GM21723 (cell line): ENCODE measurements around the gene CEMIP.
"Not testable (repeated sequence)": the region's sequence is repeated elsewhere in the genome, so short reads cannot be mapped to it uniquely, and the experiment has no call there.

Experiments used
- ATAC-seq: cut with Tn5 transposase; IDR thresholded peaks from one replicate; pipeline ENCODE4 v1.9.1; 2021; ENCODE audit warnings: mild to moderate bottlenecking, moderate library complexity; ENCODE audit not compliant: unreplicated experiment

Gene CEMIP

DNA sequence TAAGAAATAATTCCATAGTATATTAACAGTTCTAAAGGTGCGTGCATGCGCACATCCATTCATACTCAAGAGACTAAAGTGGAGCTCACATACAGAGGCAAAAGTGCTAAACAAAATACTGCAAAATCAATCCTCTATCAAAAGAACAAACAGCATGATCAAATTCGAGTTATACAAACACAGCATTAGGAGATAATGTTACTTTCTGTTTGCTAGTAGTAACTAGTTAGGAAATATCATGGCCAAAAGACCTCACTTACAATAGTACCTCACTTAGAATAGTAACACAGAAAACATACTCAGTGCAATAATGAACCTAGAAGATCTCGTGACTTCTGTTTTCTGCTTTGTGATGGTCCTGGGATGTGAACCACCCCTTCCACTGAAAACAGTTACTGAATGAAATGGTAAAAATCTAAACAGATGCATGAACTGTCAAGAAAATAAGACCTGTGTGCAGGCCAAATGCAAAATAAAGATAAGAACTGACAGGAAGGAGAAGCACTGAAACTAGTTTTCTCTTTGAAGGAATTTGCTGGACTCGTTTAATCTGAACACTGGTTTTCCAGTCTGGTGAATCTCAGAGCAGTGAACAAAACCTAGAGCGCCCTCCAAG, 20.9 kb upstream of the CEMIP start:
- no peak for ATAC-seq

DNA sequence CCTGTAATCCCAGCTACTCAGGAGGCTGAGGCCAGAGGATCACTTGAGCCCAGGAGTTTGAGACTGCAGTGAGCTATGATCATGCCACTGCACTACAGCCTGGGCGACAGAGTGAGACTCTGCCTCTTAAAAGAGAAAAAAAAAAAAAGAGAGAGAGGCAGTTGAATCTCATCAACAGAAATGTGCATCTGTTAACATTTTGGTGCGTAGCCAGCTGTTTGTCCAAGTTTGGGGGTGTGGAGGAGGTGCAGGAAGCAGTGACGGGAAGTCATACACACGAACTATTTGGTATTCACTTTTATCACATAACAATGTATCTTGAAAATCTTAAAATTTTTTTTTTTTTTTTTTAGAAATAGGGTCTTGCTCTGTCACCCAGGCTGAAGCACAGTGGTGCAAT, 18.2 kb upstream of the CEMIP start:
- ATAC-seq = no peak

DNA sequence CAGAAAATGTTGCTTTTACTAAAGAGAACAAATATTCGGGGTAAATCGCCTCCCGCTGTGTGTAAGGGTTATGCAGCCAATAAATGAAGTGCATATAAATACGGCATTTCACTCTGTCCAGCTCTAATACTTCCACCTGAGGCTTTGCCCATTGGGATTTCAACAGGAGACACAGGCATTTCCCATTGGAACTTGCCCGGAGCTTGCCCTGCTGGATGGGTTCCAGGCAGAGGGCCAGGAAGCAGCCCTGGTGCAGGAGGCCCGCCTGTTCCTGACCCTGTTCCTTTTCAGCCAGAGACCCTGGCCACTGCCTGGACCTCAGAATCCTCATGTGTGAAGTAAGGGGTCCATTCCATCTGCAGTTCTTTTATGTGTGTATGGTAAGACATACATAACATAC, 17.4 kb upstream of the CEMIP start:
- no peak for ATAC-seq

DNA sequence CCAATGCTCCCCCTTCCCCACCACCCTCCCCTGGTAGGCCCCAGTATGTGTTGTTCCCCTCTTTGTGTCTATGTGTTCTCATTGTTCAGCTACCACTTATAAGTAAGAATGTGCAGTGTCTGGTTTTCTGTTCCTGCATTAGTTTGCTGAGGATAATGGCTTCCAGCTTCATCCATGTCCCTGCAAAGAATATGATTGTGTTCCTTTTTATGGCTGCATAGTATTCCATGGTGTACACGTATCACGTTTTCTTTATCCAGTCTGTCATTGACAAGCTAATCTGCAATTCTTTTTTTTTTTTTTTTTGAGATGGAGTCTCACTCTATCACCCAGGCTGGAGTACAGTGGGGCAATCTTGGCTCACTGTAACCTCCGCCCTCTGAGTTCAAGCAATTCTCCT, 15.9 kb upstream of the CEMIP start:
- ATAC-seq = not testable (repeated sequence)

DNA sequence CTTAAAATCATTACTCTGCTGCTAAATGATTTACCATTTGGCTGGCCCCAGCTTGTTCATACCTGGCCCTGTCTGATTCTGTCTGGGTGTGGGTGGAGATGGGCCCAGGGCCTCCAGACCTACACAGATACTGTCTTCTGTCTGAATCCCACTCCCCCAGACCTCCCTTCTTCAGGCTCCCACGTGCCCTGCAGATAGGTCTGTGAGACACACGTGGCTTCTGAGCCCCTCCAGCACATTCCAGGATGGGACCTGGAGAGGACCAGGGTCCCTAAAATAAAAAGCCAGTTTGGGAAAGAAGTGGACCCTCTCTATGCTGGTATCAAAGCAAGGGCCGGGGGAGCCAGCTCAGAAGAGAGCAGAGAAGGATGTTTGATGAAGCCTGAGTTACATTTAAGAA, 14.6 kb upstream of the CEMIP start:
- ATAC-seq = no peak

DNA sequence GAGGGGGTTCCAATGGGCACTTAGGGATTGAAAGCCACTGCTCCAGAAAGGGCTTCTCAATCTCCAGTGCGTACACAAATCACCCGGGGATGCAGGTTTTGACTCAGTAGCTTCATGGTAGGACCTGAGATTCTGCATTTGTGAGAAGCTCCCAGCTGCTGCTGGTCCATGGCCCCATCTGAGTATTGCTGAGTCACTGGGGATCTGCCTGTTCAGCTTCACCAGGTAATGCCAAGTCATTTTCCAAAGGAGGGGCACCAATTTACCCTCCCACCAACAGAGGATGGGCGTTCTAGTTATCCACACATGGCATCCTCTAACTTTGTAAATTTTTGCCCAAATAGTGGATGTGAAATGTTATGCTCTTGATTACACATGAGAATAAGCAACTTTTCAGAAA, 12.9 kb upstream of the CEMIP start:
- ATAC-seq = no peak

DNA sequence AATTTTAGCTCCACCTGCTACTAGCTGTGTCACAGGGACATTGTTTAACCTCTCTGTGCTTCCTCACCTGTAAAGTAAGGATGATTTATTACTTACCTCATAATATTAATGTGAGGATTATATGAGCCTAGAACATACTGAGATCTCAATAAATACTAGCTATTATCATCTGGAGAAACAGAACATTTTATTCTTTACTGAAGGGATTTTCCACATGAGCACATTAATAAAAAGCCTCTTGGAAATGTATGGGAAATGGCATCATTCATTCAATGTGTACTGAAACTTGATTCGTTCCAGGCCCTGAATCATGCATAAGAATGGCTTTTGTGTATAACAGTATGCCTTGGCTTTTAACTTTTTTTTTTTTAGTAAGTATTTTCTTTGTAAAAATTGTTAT, 11.0 kb upstream of the CEMIP start:
- no peak for ATAC-seq

DNA sequence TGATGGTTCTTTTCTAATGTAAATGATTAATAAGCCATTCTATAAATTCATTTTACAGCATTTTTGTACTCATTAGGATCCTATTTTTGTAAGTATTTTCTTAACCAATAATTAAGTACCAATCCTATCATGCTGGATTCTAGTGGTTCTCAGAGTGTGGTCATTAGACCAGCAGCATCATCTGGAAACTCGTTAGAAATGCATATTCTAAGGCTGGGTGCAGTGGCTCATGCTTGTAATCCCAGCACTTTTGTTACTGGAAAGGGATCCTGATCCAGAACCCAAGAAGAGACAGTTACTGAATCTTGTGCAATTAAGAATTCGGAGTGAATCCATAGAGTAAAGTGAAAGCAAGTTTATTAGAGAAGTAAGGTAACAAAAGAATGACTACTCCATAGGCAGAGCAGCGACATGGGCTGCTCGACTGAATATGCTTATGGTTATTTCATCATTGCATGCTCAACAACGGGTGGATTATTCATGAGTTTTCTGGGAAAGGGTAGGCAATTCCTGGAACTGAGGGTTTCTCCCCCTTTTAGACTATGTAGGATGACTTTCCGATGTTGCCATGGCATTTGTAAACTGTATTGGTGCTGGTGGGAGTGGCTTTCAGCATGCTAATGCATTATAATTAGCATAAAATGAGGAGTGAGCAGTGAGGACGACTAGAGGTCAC, 9.9 kb upstream of the CEMIP start:
- no peak for ATAC-seq

DNA sequence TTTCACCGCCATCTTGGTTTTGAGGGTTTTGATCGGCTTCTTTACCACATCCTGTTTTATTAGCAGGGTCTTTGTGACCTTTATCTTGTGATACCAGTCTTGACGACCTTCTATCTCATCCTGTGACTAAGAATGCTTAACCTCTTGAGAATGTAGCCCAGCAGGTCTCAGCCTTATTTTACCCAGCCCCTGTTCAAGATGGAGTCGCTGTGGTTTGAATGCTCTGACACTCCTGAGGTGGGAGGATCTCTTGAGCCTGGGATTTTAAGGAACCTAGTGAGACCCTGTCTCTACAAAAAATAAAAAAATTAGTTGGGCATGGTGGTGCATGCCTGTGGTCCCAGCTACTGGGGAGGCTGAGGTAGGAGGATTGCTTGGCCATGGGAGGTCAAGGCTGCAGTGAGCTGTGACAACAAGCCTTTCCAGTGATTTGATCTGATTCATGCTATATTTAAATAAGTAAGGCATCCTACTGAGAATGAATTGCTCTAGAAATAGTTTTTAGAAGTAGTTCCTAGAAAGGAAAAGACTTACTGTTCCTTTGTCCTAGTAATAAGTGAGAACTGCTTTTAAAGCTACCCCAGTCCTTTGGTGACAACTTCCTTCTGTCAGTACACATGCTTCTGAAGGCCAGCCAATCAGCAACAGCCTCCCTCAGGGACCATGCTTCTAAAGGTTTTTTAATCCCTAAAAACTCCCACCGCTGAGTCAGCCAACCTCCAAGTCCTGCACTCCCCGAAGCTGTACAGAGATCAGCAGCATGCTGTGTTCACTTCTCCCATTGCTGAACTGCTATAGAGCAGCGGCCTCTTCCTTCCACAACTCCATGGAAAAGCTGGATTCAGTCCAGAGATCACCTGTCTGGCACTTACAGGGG, 9.1 kb upstream of the CEMIP start:
- ATAC-seq = no peak

DNA sequence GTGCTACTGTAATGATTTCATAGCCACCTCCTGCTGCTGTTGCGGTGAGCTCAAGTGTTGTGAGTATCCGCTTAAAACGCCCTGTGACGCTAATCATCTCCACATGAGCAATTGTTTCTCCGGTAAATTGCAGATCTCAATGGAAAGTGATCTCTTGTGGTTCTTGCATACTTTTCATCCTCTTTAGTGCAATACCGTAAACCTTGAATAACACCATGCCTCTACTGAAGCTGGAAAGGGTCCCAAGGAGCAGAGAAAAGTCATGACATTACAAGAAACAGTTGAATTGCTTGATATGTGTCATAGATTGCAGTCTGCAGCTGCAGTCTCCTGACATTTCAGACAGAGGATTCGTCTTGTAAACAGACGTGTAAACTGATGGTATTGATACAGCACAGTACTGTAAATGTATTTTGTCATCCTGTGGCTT, 6.0 kb upstream of the CEMIP start:
- no peak for ATAC-seq

DNA sequence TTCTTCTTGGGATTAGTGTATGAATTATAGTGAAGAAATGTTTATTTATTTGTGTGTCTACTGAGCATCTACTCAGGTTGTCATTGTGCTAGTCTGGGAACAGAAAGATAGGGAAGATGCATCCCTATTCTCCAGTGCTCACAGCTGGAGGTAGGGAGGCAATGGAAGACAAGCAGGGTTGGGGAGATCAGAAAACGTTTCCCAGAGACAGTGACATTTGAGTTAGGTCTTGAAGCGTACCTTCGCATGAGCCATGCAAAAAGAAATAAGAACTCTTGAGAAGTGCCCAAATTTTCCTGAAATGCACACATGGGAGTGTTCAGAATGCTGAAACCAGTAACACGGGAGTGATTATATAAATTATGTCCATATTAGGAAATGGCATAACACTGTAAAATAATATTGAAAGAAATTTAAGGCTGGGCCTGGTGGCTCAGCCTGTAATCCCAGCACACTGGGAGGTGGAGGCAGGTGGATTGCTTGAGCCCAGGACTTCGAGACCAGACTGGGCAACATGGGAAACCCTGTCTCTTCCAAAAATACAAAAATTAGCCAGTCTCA, 5.3 kb upstream of the CEMIP start:
- no peak for ATAC-seq

DNA sequence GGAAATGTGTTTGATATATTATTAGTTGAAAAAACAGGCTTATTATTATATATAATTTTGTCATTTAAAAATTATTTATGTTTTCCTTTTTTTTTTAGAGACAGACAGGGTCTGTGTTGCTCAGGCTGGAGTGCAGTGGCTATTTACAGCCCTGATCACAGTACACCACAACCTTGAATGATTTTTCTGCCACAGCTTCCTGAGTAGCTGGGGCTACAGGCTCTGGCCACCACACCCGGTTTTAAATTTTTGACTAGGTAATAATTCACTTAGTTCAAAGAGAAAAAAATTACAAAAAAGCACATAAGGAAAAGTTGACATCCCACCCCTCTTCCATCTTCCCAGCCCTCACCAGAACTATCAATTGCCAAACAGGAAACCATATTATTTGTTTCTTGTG, 4.7 kb upstream of the CEMIP start:
- ATAC-seq = no peak

DNA sequence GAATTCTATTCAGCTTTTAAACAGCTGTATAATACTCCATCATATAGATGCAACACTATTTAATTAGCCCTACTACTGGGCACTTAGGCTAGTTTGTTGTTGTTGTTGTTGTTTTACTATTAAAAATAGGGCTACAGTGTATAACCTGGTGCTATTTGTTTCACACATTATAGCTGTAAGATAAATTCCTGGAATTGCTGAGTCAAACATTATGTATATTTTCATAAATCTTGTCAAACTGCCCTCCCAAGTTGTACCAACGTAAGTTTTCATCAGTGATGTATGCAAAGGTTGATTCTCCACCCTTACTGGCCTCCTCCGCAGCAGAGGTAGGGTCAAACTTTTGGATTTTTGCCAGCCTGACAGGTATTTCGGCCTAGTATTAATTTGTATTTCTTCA, 3.8 kb upstream of the CEMIP start:
- ATAC-seq = no peak

DNA sequence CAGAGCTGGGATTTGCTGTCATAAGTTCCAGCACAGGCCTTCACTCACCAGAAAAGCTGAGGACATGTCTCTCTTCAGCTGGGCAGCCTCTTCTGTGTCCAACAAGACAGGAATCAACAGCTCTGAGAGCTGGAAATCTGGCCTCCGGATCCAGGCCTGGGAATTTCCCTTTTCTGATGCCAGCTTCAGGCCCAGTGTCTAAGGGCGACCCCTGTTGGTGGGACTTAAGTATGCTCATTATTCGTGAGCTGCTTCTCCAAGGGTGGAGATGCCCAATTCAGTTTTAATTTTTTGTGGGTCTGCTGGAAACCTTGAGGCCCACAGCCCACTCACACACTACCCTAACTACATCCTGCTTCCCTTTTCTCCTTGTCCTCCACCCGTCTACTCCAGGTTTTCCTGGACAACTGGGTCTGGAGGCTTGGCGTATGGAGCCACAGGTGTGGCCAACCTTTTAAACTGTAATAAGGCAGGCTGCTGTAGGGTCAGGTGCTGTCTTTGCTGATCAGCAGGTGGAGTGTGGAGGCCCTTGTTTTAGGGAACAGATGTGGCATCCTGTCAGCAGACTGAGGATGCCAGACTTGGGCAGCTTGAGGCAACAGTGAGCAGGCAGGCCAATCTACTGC, 2.6 kb upstream of the CEMIP start:
- ATAC-seq = no peak

DNA sequence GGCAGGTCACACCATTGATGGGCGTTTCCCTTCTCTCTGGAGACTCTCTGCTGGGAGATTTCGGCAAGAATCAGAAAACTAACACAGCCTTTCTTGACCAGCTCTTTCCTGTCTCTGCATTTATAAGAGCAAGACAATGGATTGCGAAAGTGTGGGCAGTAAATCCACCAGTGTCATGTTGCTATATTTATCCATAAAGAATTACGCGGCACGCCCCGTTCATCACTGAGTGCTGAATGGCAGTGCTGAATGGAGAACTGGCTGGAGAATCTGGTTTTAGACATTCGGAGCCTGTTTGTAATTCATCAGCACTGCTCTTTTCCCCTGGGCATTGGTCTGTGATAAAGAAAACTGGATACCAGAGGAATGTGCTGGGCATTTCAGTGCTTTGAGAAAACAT, 2.0 kb upstream of the CEMIP start:
- no peak for ATAC-seq

DNA sequence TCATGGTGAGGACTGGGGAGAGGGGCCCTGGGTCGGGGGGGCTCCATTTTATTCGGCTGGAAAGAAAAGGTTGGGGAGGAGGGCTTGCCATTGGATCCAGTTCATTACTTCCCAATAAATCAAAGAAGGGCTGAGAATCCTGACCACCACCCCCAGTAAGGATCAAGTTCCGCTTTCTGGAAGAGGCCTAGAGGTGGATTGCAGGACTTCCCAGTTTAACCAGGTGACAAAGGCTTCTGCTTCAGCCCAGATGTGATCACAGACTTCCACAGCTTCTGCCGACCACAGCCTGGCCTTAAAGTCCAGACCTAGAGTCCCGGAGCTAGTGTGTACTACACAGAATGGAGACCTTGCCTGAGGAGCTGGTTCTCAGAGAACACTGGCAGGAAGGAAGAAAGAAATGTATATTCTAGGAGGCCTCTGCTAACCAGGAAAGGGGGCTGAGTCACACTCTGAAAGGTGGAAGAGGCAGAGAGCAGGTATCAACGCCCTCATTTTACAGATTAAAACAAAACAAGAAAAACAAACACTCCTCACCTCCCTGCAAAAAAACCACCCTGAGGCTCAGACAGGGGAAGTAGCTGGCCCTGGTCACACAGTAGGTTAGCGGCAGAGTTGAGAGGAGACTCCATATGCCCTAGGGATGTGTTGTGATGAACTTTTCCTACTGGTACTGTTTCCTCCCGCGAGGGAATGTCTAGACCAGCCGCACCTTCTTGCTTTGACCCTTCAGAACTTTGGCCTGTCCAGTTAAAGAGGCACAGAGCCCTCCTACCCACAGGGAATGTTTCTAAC, 1.1 kb upstream of the CEMIP start:
- no peak for ATAC-seq

DNA sequence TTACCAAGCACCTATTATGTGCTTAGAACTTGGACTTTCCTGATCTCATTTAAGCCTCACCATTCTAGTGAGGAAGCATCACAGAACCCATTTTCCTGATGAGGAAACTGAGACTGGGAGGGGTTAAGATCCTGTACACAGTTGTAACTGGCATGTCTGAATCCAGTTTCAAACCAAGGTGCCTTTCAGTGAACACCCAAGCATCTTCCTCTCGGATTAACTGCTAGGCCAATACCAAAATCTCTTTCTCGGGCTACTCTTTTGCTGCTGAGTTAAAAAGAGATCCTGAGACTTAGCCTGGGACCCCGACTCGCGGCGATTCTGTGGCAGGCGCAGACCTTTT, 578 bp upstream of the CEMIP start:
- no peak for ATAC-seq

DNA sequence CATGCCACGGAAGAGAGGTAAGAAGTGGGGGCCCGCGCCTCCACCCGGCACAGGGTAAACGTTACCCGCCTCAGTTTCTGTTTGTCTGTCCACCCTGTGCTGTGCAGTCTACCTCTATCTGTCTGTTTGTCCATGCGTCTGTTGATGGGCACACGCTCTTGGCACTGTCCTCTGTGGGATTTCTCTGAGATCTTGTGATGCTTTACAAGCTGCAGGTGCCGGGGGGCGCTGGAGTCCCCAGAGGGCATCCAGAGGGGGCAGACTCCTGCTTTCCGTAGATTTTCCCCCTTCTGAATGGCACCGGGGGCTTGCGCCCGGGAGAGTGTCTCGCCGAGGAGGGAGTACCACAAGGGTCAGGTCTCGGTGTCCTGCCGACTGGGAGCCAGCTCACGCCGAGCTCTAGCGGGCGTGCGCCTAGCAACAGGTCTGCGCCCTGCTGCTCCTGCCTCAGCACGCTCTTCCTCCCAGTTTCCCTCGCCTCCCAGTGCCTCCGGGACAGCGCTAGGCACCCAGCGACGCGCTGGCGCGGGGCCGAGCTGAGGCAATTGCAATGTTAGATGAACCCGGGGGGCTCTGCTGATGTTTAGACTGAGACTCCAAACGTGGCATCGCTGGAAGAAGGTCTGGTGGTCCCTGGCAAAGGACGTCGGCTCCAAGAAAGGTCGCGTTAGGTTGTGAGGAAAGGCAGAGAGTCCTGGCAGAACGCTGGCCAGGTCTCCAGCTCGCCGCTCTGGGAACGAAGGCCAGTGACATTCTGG, 667 bp downstream of the CEMIP start:
- no peak for ATAC-seq

DNA sequence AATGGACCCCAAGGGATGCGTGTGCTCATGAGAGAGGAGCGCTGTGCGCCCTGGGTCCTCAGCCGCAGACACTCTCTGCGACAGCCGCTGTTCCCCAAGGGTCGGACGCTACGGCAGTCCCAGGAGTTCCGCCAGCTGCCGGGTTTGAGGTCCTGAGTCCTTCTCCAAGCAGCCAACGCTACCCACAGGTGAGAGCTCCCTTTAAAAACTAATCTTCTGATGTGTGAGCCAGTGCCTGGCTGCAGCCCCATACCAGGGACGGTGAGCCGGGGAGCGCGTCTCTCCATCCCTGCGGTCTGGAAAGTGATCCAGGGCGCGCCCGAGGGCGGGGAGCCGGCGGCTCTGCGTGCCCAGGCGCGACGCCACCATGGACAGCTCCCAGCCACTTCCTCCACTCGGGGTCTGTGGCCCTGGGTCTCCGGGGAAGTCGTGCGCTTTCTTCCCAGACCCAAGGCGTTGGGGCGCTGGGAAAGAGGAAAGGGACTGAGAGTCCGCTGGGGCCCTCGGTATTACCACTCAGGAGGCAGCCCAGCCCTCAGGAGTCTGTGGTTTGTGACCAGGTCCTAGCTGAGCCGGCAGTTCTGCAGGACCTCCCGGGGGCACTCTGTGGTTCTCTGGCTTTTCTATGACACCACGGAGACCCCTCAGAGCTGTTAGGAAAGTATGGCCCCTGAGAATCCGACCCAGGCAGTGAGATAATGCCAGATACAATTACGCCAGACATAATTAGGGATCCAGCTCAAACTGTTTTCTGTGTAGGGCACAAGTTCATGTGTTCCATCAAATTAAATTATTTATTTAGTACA, 1.4 kb downstream of the CEMIP start:
- ATAC-seq = no peak
